Measurements from ENCODE around the gene FLT3LG.

FLT3LG gene

DNA sequence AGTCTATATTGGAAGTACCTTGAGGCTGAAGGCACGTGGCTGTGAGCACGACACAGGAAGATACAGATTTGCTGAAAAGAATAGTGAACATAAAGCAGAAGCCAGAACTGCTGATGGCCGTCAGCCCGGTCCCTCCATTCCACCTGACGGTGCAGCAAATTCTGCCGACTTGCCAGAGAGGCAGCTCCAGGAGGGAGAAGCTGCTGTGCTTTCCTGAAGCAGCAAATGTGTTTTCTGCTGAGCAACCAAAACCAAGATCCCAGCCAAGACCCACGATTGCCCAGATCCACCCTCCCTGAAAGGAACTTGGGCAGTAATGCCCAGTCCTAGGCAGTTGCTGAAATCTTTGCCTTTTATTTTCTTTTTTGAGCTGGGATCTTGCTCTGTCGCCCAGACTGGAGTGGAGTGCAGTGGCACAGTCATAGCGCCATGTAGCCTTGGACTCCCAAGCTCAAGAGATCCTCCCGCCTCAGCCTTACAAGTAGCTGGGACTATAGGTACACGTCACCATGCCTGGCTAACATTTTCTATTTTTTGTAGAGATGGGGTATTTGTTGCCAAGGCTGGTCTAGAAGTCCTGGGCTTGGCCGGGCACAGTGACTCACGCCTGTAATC is 46.8 kb downstream of the FLT3LG start:
- DNase-seq, result no peak

DNA sequence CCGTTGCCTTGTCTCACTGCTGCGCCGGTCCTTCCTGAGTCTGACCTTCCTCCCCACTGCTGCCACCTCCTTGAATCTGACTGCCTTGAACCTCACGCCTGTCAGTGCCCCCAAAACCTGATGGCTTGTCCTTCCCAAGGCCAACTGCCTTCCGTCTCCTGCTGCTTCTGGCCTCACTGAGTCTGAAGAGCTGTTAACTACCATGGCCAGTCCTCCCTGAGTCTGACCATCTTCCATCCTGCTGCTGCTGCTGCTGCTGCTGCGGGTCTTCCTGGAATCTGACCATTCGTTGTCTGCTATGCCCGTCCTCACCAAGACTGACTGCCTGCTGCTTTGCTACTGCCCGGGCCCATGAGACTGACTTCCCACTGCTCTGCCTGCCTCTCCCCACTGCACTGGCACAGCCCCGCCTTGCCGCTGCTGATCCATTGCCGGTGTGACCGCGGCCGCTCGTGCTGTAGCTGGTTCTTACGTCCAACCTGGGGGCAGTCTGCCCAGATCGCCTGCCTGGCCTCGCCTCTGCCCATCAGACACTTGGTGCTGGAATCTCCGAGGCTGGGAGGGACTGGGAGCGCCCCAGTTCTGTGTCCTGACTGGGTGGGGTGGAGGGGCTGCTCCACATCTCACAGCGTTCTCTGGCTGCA is 50.9 kb downstream of the FLT3LG start:
- no peak for DNase-seq

DNA sequence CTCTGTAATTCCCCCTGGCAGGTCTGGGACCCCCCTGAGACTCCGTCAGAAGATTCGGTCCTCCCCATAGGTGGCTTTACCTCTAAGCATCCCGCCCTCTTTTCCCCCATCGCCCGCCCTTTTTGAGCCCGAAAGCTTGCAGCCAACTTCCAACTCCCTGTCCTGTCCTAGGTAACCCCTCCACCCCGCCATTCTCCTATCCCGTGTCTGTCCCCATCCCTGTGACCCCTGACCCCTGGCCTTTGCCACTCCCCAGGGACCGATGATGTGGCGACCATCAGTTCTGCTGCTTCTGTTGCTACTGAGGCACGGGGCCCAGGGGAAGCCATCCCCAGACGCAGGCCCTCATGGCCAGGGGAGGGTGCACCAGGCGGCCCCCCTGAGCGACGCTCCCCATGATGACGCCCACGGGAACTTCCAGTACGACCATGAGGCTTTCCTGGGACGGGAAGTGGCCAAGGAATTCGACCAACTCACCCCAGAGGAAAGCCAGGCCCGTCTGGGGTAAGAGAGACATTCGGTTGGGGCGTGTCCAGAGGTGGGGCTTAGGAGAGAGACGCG is 54.3 kb downstream of the FLT3LG start:
- no peak for DNase-seq

DNA sequence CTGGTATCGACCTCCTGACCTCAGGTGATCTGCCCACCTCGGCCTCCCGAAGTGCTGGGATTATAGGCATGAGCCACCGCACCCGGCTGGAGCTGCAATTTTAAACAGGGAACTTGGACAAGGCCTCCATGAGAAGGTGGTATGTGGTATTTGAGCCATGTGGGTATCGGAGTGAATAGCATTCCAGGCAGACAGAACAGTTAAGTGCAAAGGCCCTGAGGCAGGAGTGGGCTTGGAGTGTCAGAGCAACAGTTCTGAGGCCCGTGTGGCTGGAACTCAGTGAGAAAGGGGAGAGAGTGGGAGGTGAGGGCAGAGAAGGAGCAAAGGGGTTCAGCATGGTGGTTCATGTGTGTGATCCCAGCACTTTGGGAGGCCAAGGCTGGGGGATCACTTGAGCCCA is 56.7 kb downstream of the FLT3LG start:
- DNase-seq, result no peak

DNA sequence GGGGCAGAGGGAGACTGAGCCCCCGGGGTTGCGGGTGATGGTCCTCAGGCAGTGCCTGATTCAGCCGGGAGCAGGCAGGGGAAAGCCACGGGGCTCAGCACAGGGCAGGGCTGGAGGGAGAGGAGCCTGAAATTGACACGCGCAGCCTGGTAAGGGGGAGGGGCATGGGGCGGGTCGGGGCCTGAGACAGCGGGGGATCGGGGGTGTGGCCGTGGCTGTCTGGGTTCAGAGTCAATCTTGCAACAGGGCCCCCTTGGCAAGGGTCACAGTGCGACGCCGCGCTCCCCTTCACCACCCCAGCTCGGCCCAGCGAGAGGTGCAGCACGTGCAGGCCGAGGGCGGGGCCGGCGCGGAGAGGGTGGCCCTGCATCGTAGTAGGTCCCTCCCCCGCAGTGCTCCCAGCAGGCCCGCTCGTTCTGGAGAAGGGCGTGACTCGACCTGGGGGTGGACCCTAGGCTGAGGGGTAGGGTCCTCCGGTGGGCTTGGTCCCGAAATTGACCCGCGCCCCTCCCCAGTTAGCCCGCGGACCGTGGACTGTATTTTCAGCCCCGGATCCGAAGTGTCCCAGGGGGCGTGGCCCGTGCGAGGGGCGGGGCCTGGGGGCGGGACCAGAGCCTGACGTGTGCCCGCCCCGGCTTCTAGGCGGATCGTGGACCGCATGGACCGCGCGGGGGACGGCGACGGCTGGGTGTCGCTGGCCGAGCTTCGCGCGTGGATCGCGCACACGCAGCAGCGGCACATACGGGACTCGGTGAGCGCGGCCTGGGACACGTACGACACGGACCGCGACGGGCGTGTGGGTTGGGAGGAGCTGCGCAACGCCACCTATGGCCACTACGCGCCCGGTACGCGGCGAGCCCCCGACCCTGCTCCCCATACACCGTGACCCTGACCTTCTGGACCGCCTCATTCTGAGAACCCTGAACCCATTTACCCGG is 59.8 kb downstream of the FLT3LG start:
- peak; percentile 79 for DNase-seq

DNA sequence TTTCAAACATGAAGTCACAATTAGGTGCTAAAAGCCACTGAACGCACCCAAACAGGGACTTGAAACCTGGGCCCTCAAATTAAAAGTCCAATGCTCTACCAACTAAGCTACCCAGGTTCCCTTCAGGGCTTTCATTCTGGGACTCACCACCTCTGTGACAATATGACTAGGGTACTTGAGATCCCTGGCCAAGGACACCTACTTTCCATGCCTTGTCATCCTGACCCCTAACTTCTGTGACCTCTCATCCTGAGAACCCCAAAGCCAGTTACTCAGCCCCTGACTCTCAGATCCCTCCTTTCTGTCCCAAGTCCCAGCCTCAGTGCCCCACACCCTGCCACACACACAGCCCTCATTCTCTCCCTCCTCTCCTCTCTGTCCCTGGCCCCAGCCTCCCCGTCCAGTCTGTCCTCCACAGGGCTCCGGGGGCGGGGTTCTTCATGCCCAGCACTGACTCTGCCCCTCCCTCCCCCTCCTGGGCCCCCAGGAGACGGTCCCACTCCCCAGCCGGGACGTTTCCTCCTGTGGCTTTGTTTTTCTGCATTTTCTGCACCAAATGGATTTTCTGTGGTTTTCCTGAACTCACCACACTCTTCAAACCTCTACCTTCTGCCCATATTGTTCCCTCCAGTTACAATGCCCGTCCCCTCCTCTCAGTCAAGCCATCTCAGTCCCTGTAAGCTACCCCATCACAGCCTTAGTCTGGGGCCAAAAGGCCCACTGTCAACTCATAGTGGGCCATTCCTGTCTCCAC is 60.8 kb downstream of the FLT3LG start:
- no peak for DNase-seq
